Measurements from ENCODE around the gene ERF. TPM values are rescaled to one million over a fixed set of nuclear protein-coding genes. Genes with fewer than 3 reads are reported as not detected.

The ERF gene
- total RNA-seq, 2 donors from 2014 or later: 106 to 138 TPM

DNA sequence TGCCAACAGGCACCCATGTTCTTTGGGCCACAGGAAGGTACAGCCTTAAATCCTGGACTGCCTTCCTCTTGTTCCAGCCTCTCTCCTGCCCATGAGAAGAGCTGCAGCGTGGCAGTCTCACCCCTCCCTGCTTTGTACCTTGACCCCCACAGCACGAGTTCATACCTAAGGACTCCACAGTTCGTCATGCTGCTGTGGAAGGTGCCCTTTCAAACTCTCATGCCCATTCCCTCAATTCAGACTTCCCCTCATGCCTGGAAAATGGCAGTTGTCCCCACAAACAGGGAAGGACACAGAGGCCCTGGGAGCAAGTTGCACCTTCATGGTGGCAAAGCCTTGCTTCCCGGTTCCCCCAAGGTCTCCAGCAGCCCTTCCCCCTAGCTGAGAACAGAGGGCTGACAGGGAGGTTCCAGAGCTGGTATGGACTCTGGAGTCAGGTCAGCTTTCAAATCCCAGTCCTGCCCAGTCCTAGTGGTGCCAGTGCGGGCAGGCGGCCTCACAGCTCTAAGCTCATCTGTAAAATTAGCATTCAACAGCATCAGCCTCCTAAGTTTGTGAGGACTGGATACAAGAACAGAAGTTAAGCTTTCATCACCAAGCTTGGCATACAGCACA, 21.1 kb downstream of the ERF start:
- peaks cover 6% of the 10 kb centered on the region for H3K4me1 Mint-ChIP-seq
- no peak overlapping the region for H3K4me3 ChIP-seq (ENCODE audit: low read length)
- no peak overlapping the region for H3K4me3 Mint-ChIP-seq
- no peaks in the 10 kb centered on the region for H3K27me3 ChIP-seq (ENCODE audit: control insufficient read depth, insufficient read depth, low read length, poor library complexity, severe bottlenecking)
- no peak overlapping the region for H3K27ac ChIP-seq (ENCODE audit: low read depth, low read length)
- WGBS, 2 experiments (ENCODE audit: insufficient coverage in 1 of 2, insufficient read length in 1 of 2): 94 to 96% methylated on average over 5 to 6 of the region's 6 CpGs
- DNase-seq: no peak
- H3K4me1 ChIP-seq (ENCODE audit: control insufficient read depth, insufficient read depth, low read length): peaks cover 3% of the 10 kb centered on the region
- peaks cover 82% of the 10 kb centered on the region for H3K36me3 ChIP-seq (ENCODE audit: control insufficient read depth, insufficient read depth, low read length)
- peaks cover 67% of the 10 kb centered on the region for H3K36me3 Mint-ChIP-seq (ENCODE audit: low read depth)
- TF ChIP-seq, protein P1, sequence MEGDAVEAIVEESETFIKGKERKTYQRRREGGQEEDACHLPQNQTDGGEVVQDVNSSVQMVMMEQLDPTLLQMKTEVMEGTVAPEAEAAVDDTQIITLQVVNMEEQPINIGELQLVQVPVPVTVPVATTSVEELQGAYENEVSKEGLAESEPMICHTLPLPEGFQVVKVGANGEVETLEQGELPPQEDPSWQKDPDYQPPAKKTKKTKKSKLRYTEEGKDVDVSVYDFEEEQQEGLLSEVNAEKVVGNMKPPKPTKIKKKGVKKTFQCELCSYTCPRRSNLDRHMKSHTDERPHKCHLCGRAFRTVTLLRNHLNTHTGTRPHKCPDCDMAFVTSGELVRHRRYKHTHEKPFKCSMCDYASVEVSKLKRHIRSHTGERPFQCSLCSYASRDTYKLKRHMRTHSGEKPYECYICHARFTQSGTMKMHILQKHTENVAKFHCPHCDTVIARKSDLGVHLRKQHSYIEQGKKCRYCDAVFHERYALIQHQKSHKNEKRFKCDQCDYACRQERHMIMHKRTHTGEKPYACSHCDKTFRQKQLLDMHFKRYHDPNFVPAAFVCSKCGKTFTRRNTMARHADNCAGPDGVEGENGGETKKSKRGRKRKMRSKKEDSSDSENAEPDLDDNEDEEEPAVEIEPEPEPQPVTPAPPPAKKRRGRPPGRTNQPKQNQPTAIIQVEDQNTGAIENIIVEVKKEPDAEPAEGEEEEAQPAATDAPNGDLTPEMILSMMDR (conservative IDR thresholded peaks at IDR 0.05): no peak
- H3K27me3 Mint-ChIP-seq (ENCODE audit: insufficient read depth): no peaks in the 10 kb centered on the region
- no peak overlapping the region for H3K9ac ChIP-seq (ENCODE audit: extremely low read depth, low read length, poor library complexity, severe bottlenecking)
- H3K9me3 Mint-ChIP-seq: no peaks in the 10 kb centered on the region
- H3K9me3 ChIP-seq (ENCODE audit: control insufficient read depth, low read length): no peaks in the 10 kb centered on the region
- no peak overlapping the region for H3K27ac Mint-ChIP-seq

DNA sequence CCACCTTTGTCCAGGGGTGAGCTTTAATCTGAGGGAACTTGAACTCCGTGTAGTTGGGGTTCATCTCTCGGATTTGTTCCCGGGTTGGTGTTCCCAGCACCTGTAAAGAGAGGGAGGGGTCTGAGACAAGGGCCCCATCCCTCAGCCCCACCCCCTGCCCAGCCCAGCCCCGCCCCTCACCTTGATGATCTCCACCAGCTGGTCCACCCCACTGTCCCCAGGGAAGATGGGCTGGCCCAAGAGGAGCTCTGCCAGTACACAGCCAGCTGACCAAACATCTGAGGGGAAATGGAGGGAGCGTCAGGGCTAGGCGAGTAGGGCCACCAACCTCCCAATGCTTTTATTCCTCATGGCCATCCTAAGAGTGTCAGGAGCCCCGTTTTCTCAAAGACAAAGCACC, 21.8 kb downstream of the ERF start:
- WGBS, 2 experiments (ENCODE audit: insufficient coverage in 1 of 2, insufficient read length in 1 of 2): 91 to 100% methylated on average over 2 to 7 of the region's 7 CpGs
- Mint-ChIP-seq H3K27me3 (ENCODE audit: insufficient read depth) (no peaks in the 10 kb centered on the region), H3K36me3 (ENCODE audit: low read depth) (peaks cover 70% of the 10 kb centered on the region), H3K4me3 (no peak overlapping the region), H3K4me1 (peaks cover 6% of the 10 kb centered on the region), H3K9me3 (no peaks in the 10 kb centered on the region), H3K27ac (no peak overlapping the region)
- Histone ChIP-seq H3K27me3 (ENCODE audit: control insufficient read depth, insufficient read depth, low read length, poor library complexity, severe bottlenecking) (no peaks in the 10 kb centered on the region), H3K4me1 (ENCODE audit: control insufficient read depth, insufficient read depth, low read length) (peaks cover 3% of the 10 kb centered on the region), H3K4me3 (ENCODE audit: low read length) (no peak overlapping the region), H3K27ac (ENCODE audit: low read depth, low read length) (no peak overlapping the region), H3K9me3 (ENCODE audit: control insufficient read depth, low read length) (no peaks in the 10 kb centered on the region), H3K9ac (ENCODE audit: extremely low read depth, low read length, poor library complexity, severe bottlenecking) (no peak overlapping the region), H3K36me3 (ENCODE audit: control insufficient read depth, insufficient read depth, low read length) (peaks cover 83% of the 10 kb centered on the region)
- DNase-seq: no peak
- TF ChIP-seq, protein P1 (conservative IDR thresholded peaks at IDR 0.05): no peak

DNA sequence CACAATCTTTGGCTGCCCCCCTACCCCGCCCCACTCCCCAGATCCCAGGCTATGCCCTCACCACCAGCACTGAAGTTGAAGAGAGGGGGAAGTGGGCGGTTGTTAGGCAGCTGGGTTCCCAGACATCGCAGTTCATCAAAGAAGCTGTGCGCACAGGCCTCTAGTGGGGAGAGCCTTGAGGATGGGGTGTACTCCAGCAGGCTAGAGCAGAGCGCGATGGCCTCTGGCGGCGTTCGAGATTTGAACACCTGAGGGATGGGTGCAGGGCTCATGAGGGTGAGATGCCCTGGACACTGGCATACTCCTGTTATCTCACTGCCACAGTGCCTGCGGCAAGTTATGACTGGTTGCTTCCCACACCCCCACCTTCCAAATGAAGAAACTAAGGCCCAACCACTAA, 22.5 kb downstream of the ERF start:
- Histone ChIP-seq H3K4me1 (ENCODE audit: control insufficient read depth, insufficient read depth, low read length) (peaks cover 3% of the 10 kb centered on the region), H3K27me3 (ENCODE audit: control insufficient read depth, insufficient read depth, low read length, poor library complexity, severe bottlenecking) (no peaks in the 10 kb centered on the region), H3K9me3 (ENCODE audit: control insufficient read depth, low read length) (no peaks in the 10 kb centered on the region), H3K36me3 (ENCODE audit: control insufficient read depth, insufficient read depth, low read length) (peaks cover 83% of the 10 kb centered on the region), H3K9ac (ENCODE audit: extremely low read depth, low read length, poor library complexity, severe bottlenecking) (no peak overlapping the region), H3K27ac (ENCODE audit: low read depth, low read length) (no peak overlapping the region), H3K4me3 (ENCODE audit: low read length) (no peak overlapping the region)
- 94 to 96% methylated on average over 3 to 9 of the region's 10 CpGs for WGBS, 2 experiments (ENCODE audit: insufficient coverage in 1 of 2, insufficient read length in 1 of 2)
- Mint-ChIP-seq H3K36me3 (ENCODE audit: low read depth) (peaks cover 74% of the 10 kb centered on the region), H3K27me3 (ENCODE audit: insufficient read depth) (no peaks in the 10 kb centered on the region), H3K27ac (no peak overlapping the region), H3K4me1 (peaks cover 6% of the 10 kb centered on the region), H3K4me3 (no peak overlapping the region), H3K9me3 (no peaks in the 10 kb centered on the region)
- TF ChIP-seq, protein P1 (conservative IDR thresholded peaks at IDR 0.05): no peak
- no peak for DNase-seq

Measured in endodermal cell (in vitro differentiated cells).